HG02571 (cell line): ENCODE data around the gene PSMC3IP.

ENCODE experiments used
- ATAC-seq: cut with Tn5 transposase; IDR thresholded peaks from one replicate; pipeline ENCODE4 v1.9.1; 2021; ENCODE audit warnings: mild to moderate bottlenecking, moderate library complexity; ENCODE audit not compliant: unreplicated experiment

The PSMC3IP gene

DNA sequence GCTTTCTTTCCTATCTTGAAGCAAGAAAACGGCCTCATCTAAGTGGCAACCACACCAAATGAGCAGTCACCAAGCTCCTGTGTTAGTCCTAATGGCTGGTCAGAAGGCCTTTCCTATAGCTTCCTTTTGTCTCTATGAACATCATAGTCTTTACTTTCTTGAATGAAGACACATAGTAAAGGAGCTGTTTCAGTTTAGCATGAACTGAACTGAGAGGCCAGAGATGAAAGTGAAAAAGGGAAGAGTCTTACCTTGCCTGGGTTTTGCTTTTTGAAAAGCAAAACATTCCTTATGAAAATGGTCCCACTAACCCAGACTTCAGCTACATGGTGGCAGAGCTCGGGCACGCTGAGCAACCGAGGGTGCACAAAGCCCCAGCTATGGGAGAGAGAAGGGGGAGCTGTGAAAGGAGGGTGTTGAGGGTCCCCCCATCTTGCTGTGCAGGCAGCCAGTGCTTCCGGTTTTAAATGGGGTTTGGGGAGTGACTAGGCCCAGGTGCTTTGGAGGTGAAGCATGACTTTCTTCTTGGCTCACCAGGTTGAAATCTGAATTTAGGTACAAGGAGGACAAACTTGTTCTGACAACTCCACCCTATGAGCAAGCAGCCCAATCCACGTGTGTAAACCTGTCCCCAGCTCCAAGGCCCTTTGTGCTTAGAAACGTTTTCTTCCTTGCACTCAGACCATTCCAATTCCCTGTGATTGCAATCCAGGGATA, 9.1 kb upstream of the PSMC3IP start:
- no peak for ATAC-seq

DNA sequence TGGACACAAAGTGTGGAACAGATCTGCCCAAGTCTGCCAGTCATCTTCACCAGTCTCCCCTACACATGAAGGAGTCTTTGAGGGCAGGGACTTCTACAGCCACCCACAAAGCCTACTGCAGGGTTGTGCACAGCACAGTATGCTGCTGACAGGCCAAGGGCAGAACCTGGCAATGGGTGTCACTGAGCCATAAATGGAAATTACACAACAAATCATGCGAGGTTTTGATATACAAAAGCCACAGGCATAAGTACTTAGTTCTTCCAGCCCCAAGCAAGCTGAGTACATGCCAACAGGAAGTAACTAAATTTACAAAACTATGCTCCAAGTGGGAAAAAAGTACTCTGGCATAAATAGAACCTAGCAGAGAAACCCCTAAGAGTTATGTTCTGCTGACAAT, 7.8 kb upstream of the PSMC3IP start:
- ATAC-seq = no peak

DNA sequence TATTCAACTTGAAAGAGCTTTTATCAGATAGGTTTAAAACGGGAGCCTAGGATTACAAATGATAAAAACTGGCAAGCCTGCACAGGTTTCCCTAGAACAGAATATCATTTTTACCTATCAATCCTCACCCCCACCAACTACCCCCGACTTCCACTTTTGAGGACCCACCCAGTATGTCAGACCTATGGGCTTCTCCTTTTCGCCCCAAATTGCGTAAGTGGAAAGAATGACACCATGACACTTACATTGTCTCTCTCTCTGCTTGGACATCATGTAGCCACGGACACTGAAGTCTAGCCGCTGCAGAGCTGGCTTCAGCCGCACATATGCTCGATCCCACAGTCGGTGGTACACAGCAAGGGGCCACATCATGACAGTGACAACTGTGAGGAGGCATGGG, 7.4 kb upstream of the PSMC3IP start:
- ATAC-seq = no peak

DNA sequence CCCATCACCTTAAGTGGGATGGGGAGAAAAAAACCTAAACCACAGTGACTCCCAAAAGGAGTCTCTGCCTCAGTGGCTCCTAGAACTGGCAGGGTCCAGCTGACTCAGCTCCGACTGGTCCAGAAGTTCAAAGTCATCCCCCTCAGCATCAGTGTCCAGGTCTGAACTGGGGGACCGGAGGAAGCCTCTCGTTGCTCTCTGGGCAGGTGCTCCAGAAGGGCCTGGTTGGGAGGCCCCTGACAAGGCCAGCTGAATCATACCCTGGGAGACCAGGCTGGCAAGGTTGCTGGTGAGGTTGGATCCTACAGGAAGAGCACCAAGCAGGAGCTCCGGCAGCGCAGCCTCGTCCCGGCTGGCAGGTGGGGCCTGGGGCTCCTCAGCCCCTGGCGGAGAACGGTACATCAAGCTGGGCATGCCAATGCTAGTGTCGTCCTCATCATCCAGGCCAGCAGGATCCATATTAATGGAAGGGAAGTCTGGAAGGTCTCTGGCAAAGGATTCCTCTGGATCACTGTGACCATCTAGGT, 4.3 kb upstream of the PSMC3IP start:
- no peak for ATAC-seq

DNA sequence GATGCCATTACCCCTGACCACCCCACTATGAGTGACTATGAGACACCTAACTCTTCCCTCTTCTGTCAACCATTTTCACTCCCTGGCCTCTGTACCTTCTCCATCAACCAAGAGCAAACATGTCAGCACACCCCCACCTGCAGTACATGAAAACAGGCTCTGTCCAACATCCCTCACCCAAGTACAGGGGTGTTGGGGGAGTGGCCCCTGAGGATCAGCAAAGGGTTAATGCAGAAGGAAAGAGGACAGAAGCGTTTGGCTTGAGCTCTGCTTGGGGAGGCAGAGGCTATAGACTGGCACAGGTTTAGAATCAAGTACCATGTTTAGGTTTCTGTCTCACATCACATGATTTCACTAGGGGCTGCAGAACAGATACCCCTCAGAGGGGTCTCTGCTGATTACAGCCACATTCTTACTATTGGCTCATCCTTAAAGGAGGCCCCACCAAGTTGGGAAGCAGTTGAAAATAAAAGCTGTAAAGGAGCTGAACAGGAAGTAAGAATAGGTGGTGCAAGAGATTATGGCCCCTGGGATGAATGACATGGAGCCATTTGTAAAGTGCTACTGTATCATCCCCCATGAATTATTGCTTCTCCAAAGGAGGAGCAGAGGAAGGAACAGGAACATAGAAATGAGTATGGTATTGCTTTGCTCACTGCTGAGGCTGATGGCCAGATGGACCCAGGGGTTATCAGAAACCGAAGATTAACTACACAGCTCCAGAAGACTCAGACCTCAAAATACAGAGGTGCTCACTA, 2.4 kb upstream of the PSMC3IP start:
- ATAC-seq = no peak

DNA sequence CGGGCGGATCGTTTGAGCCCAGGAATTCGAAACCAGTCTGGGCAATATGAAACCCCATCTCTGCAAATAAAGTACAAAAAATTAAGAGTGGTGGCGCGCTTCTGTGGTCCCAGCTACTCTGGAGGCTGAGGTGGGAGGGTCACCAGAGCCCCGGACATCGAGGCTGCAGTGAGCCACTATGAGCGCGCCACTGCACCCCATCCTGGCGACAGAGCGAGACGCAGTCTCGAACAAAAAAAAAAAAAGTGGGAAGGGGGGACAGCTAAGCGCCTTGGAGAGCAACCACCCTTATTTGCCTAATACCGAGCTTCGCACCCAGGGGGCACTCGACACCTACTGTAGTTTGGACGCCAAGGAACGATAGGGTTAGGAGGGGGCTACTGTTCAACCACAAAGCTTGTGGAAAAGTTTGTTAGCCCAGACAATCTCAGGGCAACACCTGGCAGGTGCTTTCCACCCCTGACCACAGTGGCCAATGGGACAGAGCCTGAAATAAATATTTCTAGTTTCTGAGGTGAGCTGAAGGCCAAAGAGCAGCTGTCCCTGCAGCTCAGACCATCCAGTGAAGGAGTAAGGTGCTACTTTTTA, 847 bp upstream of the PSMC3IP start:
- peak; percentile 52 for ATAC-seq

DNA sequence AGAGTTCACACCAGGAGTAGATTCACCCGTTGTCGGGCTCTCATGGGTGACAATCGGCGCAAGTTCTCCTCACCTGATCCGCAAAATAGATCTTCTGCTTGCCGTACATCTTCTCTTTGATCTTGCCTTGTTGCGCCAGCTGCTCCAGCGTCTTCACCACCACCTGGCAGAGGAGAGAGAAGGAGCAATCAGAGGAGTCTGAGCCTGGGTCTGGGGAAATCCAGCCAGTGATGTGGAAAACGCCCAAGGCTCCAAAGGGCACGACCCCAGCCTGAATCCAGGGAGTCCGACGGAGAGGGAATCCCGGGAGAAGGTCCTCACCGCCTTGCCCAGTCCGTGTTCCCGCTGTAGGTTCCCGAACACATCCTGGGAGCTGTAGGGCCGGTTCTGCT, 393 bp downstream of the PSMC3IP start:
- no peak for ATAC-seq

DNA sequence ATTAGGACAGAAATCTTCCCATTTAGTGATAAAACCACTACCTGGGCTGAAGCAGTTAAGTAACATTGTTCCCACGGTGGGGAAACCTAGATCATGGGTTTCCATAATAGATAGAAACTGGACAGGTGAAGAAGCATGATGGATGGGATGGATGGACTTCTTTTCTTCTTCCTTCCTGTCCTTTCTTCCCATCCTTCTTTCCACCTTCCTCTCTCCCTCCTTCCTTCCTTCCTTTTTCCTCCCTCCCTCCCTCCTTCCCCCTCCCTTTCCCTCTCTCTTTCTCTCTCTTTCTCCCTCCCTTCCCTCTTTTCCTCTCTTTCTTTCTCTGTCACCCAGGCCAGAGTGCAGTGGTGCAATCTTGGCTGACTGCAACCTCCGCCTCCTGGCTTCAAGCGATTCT, 3.1 kb downstream of the PSMC3IP start:
- no peak for ATAC-seq

DNA sequence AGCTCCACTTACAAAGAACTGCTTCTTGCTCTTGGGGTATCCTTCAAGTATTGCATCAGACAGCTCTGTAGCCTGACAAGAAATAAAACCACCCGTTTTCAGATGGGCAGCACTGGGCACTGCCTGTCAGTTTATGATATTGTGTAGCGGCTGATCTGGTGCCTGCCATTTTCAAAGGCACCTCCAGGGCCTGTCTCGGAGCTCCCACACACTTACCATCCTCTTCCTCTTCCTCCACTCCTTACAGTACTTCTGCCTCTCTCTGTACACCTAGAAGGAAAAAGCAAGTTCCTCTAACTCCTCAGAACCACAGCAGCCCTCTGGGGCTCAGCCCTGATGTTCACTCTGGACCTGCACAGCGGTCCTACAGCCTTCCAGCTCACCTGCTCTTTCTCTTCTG, 4.4 kb downstream of the PSMC3IP start:
- no peak for ATAC-seq

DNA sequence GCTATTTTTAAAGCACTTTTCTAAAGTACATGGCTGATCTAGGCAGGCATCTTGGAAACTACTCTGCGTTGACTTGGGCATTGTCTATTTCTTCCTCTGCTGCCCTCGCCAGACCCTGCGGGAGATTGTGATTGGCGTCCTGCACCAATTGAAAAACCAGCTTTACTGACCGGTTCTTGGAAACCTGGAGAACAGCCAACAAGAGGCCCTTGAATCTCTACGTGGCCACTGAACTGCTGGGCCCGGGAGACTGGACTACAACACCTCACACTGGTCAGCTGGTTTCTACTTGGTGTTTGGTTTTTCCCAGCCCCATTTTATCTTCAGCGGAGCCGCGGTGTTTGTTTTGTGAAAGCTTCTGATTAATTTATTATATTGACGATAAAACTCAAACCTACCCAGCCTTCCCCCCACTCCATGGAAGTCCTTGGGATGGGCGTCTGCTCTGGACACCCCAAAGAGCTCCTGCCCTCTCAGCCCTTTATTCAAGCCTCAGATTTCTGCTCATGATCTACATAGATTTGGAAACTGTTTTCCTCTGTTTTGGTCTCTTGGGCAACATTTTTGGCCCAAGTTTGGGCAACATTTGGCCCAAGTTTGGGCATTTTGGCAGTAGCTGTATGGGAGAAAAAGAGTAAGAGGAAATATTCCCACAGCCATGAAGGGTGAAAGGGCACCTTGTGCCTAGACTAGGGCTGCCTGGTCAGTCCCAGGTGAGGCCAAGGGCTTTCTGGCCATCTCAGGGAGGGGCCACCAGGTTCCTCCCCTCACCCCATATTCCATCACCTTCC, 5.9 kb downstream of the PSMC3IP start:
- no peak for ATAC-seq

DNA sequence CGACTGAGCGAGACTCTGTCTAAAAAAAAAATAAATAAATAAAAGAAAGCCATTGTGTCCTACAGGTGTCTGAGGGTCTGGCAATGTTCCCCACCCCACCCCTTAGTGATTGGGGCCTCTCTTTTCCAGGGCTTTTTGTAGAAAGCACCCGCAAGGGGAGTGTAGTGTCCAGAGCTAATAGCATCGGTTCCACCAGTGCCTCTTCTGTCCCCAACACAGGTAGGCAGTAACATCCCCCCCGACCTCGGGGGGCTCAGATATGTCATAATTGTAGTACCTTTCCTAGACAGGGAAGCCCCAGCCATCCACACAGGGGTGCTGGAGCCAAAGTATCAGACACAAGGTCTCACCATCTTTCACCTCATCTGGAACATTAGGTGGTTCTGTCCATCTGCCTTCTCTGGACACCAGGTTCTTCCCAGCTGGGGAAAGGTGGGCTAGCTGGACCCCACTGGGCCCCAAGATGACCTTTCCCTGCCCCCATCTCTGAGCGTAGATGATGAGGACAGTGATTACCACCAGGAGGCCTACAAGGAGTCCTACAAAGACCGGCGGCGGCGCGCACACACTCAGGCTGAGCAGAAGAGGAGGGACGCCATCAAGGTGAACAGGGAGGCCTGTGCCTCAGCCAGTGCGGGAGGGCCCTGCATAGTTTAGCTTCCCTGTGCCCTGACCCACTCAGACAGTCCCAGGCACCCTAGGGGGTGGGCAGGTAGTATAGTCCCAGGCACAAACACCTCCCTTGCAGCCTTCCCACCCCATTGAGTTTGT, 9.0 kb downstream of the PSMC3IP start:
- ATAC-seq = no peak

DNA sequence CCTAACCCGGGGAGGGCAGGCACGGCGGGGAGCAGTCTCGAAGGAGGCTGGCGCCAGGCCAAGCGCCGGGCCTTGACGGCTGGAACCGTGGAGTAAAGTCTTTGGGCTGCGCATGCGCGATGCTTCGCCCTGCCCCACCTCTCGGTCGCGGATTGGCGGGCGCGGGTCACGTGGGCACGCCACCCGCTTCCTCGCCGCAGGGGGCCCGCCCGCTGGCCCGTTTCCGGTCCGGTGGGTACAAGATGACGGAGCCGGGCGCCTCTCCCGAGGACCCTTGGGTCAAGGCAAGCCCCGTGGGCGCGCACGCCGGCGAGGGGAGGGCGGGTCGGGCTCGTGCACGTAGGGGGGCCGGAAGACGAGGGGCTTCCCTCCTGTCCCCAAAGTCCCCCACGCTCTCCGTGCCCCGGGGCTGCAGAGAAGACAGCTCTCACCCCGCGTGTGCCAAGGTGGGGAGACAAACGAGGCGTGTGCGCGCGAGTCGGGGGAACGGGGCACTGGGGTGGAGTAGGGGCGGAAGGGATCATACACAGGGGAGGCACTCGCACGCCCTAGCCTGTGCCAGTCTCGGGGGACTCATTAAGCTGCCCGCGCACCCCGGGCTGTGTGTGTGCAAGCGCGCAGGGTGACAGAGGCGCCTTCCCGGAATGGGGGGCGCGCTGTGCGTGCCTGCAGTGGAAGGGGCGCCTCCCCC, 10.5 kb downstream of the PSMC3IP start, which contains the start of gene MLX:
Gene MLX (plus strand): TSS at position 218 of the 691 bp plus-strand sequence. CDS start 25 bp downstream, at position 243.
- ATAC-seq = peak; percentile 48

DNA sequence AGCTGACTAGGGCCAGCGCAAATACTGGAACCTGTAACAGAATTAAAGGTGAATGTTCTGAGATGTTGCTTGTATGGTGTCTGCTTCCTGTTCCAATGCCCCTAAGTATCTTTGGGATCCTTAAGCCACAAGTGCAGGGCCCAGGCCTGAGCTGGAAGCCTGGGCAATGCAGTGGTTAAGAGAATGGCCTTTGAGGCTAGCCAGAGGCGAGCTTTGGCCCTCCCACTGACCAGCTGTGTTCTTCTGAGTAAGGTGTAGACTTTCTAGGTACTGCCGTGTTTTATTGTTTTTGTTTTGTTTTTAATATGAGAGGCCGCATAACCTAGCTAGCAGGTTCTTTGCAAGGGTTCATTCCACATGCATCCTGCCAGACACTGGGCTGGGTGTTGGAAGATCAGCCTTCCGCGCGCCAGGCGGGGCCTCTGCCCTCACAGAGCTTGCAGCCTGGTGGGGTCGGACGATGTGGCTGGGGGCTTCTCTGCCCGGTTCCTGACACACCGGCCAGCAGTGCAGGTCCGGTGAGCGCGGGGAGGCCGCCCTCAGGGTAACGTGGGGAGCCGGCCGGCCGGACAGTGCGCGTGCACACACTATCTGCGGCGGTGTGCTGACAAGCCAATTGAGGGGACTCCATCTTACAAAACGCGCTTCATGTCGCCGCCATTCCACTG, 11.2 kb downstream of the PSMC3IP start:
- ATAC-seq = no peak

DNA sequence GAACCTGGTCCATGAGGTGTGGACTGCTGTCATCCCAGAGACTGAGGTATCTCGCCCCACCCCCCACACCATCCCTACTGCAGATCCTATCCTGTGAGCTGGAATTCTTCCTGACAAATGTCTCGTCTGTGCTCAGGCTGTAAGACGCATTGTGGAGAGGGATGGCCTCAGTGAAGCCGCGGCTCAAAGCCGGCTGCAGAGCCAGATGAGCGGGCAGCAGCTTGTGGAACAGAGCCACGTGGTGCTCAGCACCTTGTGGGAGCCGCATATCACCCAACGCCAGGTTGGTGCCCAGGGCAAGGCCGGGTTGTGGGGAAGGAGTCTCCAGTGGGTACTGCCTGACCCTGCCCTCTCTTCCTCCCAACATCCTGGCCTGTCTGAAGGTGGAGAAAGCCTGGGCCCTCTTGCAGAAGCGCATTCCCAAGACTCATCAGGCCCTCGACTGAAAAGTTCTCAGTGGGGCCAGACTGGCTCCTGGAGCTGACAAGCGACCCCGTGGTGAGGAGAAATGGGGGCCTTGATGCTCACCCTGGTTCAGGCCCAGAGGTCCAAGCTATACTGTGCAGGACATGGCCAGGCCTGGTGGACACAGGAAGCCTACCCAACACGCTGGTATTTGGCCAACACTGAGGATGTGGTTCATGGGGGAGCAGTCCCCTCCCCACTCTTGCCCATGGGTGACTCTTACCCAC, 11.9 kb downstream of the PSMC3IP start:
- no peak for ATAC-seq

DNA sequence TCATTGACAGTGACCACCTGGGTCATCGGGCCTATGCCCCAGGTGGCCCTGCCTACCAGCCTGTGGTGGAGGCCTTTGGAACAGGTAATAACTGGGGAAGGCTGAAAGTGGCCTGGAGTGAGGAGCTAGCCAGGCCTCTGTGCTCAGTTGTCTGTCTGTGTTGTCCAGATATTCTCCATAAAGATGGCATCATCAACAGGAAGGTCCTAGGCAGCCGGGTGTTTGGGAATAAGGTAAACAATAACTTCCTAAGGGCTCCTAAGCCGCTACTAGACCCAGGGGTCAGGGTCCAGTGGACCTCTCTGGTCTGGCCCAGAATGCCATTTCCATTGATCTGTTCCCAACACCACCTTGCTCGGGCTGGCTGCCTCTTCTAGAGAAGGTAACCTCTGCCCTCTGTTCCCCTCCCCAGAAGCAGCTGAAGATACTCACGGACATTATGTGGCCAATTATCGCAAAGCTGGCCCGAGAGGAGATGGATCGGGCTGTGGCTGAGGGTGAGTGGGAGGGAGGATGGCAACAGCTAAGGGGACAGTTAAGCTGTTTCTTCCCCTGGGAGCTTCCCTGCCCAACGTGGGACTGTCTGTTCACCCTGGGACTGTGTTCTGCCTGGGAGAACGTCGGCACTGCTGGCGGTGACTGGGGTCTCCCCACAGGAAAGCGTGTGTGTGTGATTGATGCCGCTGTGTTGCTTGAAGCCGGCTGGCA, 12.6 kb downstream of the PSMC3IP start:
- no peak for ATAC-seq

DNA sequence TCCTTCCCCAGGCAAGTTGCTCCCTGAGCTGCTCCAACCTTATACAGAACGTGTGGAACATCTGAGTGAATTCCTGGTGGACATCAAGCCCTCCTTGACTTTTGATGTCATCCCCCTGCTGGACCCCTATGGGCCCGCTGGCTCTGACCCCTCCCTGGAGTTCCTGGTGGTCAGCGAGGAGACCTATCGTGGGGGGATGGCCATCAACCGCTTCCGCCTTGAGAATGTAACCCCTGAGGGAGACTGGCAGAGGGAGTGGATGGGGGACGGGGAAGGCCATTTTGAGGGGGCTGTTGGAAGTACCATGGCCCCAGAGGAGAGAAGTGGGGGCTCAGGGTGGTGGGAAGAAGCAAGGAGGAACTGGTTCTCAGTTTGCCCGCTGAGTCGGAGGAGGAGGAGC, 13.6 kb downstream of the PSMC3IP start:
- ATAC-seq = no peak

DNA sequence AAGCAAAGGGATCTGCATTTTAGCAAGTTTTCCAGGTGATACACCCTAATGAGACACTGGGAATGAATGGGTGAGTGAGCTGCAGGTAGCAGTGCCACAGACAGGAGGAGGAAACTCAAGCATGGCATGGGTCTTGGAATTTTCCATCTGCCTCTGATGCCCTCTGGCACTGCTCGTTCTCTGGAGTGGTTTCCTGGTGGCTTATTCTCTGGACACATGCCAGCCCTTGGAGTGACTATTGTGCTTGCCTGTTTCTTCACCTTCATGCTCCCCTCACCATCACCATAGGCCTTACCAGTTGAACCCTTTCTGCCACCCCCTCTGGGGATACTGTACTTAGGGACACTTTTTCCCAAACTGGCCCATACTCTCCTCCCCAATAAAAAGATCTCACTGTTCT, 14.0 kb downstream of the PSMC3IP start:
- no peak for ATAC-seq

DNA sequence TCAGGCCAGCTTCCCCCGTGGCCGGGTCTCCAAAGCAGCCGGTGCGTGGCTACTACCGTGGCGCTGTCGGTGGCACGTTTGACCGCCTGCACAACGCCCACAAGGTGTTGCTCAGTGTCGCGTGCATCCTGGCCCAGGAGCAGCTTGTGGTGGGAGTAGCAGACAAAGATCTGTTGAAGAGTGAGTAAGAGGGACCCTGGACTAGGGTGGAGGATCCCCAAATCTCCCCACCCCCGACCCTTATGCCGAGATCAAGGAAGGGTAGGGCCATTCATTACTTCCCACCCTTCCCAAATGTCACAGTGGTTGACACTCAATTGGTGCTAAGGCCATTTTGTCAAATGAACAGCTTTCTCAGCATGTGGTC, 14.4 kb downstream of the PSMC3IP start:
- no peak for ATAC-seq
